Cardiac muscle cell (in vitro differentiated cells and primary cell): Measurements from ENCODE around the gene NFIA. TPM values are rescaled to one million over a fixed set of nuclear protein-coding genes. Genes with fewer than 3 reads are reported as not detected.
A peak's percentile ranks its signal among the peaks of the same experiment; 100 is the strongest.

Experiments used
- DNase-seq, 2 donors: peaks; one replicate each; pipeline versions ENCODE4 v3.0.0 to v3.0.0-alpha.2; 2010 to 2017; ENCODE audit warnings: low read depth in 1 of 2, low spot score in 1 of 2
- H3K27ac ChIP-seq: fragments of 200-600 bp; sonication (generic); 2 replicates; pipeline ENCODE4 v1.5.1; 2016
- H3K27me3 ChIP-seq: fragments of 200-600 bp; sonication (generic); 2 replicates; pipeline ENCODE4 v1.6.0; 2016; ENCODE audit warnings: control low read depth
- H3K36me3 ChIP-seq: fragments of 200-600 bp; sonication (generic); 2 replicates; pipeline ENCODE4 v1.5.1; 2016; ENCODE audit warnings: control low read depth
- H3K4me1 ChIP-seq: fragments of 200-600 bp; sonication (generic); 2 replicates; pipeline ENCODE4 v1.8.1; 2017; ENCODE audit warnings: low read depth, mild to moderate bottlenecking, mixed run types
- H3K4me3 ChIP-seq: fragments of 200-600 bp; sonication (generic); 2 replicates; pipeline ENCODE4 v1.5.1; 2016; ENCODE audit warnings: mild to moderate bottlenecking
- H3K9me3 ChIP-seq: fragments of 200-600 bp; sonication (generic); 2 replicates; pipeline ENCODE4 v1.5.1; 2017; ENCODE audit warnings: low read depth, mild to moderate bottlenecking, control low read depth
- CTCF ChIP-seq: IDR thresholded peaks from 2 replicates; pipeline ENCODE4 v1.5.1; 2012; ENCODE audit warnings: low read depth, mild to moderate bottlenecking, low read length
- polyA plus RNA-seq: library from polyadenylated mRNA; unstranded; fragments of >200 nt; fragmentation: Nextera tagmentation; extraction: Ambion mirVana; gene quantifications from 2 replicates; pipeline ENCODE4 v1.2.1, GENCODE V29; 2016
- total RNA-seq: library from RNA; depleted of rRNA; stranded (reverse); fragments of >200 nt; gene quantifications from 2 replicates; pipeline ENCODE4 v1.2.3, GENCODE V29; 2016

The NFIA gene
- total and polyA plus RNA-seq, 2 experiments from 2014 or later: 10.1 to 12.0 TPM

- no peaks in the 10 kb centered on the region for H3K9me3 ChIP-seq
- peaks cover 64% of the 10 kb centered on the region for H3K27me3 ChIP-seq
- H3K36me3 ChIP-seq: no peaks in the 10 kb centered on the region
- TF ChIP-seq CTCF: no peak
- peaks cover 28% of the 10 kb centered on the region for H3K4me1 ChIP-seq
- peak overlapping the region; percentile 21 for H3K4me3 ChIP-seq
- no peak overlapping the region for H3K27ac ChIP-seq
- peak in 1 of 2 donors; percentile 52 for DNase-seq
Measured at GRCh38 chr1:61052395-61053225, 29.8 kb upstream of the NFIA start.

GRCh38 chr1:61053226-61053711 lies 29.1 kb upstream of the NFIA start:
- H3K4me3 ChIP-seq: peak overlapping the region; percentile 21

GRCh38 chr1:61053712-61054600 lies 28.4 kb upstream of the NFIA start:
- TF ChIP-seq CTCF: peak; percentile 10
- H3K4me1 ChIP-seq: peaks cover 28% of the 10 kb centered on the region
- H3K27ac ChIP-seq: no peak overlapping the region
- peak; percentile 27 to 59 for DNase-seq
- H3K4me3 ChIP-seq: peak overlapping the region; percentile 21
- H3K27me3 ChIP-seq: peaks cover 73% of the 10 kb centered on the region
- H3K9me3 ChIP-seq: no peaks in the 10 kb centered on the region
- no peaks in the 10 kb centered on the region for H3K36me3 ChIP-seq

More at GRCh38 chr1:61053226-61053711, 29.1 kb upstream of the NFIA start:
- H3K36me3 ChIP-seq: no peaks in the 10 kb centered on the region
- no peak for DNase-seq
- no peak overlapping the region for H3K27ac ChIP-seq
- no peaks in the 10 kb centered on the region for H3K9me3 ChIP-seq
- peaks cover 70% of the 10 kb centered on the region for H3K27me3 ChIP-seq
- peaks cover 28% of the 10 kb centered on the region for H3K4me1 ChIP-seq
- no peak for TF ChIP-seq CTCF

GRCh38 chr1:61054601-61054993 lies 27.8 kb upstream of the NFIA start:
- H3K27ac ChIP-seq: no peak overlapping the region
- H3K36me3 ChIP-seq: no peaks in the 10 kb centered on the region
- DNase-seq: no peak
- H3K27me3 ChIP-seq: peaks cover 73% of the 10 kb centered on the region
- TF ChIP-seq CTCF: no peak
- peaks cover 28% of the 10 kb centered on the region for H3K4me1 ChIP-seq
- no peak overlapping the region for H3K4me3 ChIP-seq
- H3K9me3 ChIP-seq: no peaks in the 10 kb centered on the region

- Histone ChIP-seq H3K27ac (no peak overlapping the region), H3K36me3 (no peaks in the 10 kb centered on the region), H3K4me3 (no peak overlapping the region), H3K4me1 (peaks cover 28% of the 10 kb centered on the region), H3K9me3 (no peaks in the 10 kb centered on the region), H3K27me3 (peaks cover 73% of the 10 kb centered on the region)
- peak in 1 of 2 donors; percentile 44 for DNase-seq
- no peak for TF ChIP-seq CTCF
Measured at GRCh38 chr1:61055110-61055614, 27.2 kb upstream of the NFIA start.
